CD4-positive, alpha-beta T cell treated with Interleukin-17A for 1 hour (primary cell): ENCODE data around the gene ATP8B4.
"Not testable (repeated sequence)": the region's sequence is repeated elsewhere in the genome, so short reads cannot be mapped to it uniquely, and the experiment has no call there.

Experiments used
- DNase-seq: peaks from one replicate; pipeline ENCODE4 v3.0.0-alpha.2; 2020

The ATP8B4 gene, protein sequence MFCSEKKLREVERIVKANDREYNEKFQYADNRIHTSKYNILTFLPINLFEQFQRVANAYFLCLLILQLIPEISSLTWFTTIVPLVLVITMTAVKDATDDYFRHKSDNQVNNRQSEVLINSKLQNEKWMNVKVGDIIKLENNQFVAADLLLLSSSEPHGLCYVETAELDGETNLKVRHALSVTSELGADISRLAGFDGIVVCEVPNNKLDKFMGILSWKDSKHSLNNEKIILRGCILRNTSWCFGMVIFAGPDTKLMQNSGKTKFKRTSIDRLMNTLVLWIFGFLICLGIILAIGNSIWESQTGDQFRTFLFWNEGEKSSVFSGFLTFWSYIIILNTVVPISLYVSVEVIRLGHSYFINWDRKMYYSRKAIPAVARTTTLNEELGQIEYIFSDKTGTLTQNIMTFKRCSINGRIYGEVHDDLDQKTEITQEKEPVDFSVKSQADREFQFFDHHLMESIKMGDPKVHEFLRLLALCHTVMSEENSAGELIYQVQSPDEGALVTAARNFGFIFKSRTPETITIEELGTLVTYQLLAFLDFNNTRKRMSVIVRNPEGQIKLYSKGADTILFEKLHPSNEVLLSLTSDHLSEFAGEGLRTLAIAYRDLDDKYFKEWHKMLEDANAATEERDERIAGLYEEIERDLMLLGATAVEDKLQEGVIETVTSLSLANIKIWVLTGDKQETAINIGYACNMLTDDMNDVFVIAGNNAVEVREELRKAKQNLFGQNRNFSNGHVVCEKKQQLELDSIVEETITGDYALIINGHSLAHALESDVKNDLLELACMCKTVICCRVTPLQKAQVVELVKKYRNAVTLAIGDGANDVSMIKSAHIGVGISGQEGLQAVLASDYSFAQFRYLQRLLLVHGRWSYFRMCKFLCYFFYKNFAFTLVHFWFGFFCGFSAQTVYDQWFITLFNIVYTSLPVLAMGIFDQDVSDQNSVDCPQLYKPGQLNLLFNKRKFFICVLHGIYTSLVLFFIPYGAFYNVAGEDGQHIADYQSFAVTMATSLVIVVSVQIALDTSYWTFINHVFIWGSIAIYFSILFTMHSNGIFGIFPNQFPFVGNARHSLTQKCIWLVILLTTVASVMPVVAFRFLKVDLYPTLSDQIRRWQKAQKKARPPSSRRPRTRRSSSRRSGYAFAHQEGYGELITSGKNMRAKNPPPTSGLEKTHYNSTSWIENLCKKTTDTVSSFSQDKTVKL

DNA sequence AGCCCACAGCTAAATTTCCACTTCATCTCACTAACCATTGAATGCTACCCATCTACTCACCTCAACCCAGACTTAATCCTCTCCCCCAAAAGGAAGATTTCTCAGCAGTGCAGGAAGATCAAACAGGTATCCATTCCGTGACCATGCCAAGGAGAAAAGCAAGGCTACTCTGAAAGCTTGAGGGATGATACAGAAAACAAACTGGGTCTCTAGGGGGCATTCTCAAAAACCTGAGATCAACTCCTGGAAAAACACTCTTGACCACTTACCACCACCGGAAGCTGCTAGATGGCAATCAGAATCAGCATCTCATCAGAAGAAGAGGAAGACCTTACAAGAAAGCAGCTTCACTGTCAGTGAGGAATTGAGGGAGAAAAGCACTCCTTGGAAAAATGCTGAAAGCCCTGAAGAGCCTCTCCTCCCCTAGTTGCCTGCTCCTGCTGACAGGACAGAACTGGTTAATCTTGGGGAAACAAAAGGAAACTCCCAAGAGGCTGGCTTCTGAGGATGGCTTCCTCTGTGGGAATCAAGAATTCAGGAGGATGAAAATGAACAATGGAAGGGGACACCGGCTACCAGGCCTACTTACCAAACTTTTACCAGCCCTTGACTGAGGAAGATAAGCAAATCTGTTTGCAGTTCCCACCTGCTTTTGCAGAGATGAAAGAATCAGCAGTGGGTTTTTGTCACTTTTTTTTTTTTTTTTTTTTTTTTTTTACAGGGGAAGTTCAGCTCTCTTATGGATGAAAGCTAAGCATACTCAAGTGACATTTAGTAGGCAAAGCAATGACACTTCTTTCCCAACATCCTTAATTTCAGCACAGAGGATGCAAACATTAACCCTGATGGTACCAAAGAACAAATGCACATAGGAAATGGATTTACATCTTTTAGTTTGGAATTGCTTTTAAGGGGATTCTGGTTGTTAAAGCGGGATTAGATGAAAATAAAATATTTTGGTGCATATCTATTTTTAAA, at the start of gene ATP8B4:
ATP8B4 (minus strand) TSS at position 171 of the 978 bp plus-strand sequence. CDS start 12,267 bp downstream, outside the sequence.
- no peak for DNase-seq

GRCh38 chr15:50168379-50168778, 49.3 kb upstream of the ATP8B4 start:
- no peak for DNase-seq

- DNase-seq: no peak
These were observed 48.1 kb upstream of the ATP8B4 start for GRCh38 chr15:50167110-50167509.

GRCh38 chr15:50166216-50166615, 47.2 kb upstream of the ATP8B4 start:
- DNase-seq: no peak

DNA sequence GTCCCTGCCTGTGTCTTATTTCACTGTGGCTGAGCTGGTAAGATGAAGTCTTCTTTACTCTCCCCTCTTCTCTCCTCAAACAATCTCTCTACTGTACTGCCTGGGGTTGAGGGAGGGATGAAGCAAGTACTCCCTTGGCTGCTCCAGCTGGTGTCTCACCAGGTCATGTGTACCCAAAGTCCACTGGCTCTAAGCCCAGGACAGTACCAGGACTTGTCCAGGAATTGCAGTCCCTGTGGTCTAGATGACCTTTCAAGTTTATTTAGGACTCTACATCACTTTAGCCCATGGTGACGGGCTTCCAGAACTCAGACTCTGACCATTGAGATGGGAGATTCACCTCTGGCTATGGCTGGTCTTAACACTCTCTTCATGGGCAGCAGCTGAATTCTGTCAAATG, 45.4 kb upstream of the ATP8B4 start:
- DNase-seq: no peak

DNA sequence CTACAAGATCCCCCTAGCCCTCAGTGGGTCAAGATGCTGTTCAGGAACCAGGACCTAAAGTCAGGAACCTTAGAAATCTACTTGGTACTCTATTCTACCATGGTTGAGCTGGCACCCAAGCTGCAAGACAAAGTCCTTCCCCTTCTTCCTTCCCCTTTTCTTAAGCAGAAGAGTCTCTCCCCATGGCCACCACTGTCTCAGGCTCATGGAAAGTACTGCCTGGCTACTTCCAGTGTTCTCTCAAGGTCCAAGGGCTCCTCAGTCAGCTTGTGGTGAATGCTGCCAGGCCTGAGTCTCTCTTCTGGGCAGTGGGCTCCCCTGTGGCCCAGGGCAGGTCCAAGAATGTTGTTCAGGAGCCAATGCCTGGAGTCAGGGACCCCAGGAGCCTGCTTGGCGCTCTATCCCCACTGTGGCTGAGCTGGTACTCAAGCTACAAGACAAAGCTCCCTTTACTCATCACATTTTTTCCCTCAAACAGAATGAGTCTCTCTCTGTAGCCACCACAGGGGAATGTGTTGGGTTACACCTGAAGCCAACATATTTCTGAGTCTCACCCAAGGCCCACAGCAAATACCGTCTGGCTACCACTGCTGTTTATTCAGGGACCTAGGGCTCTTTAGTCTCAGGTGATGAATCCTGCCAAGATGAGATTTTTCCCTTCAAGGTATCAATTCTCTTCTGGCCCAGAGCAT, 44.8 kb upstream of the ATP8B4 start:
- no peak for DNase-seq

- DNase-seq: no peak
These were observed 44.1 kb upstream of the ATP8B4 start for GRCh38 chr15:50162969-50163718.

DNA sequence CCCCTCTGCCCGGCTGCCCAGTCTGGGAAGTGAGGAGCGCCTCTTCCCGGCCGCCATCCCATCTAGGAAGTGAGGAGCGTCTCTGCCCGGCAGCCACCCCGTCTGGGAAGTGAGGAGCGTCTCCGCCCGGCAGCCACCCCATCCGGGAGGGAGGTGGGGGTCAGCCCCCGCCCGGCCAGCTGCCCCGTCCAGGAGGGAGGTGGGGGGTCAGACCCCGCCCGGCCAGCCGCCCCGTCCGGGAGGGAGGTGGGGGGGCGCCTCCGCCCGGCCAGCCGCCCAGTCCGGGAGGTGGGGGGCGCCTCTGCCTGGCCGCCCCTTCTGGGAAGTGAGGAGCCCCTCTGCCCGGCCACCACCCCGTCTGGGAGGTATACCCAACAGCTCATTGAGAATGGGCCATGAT, 39.2 kb upstream of the ATP8B4 start:
- DNase-seq: not testable (repeated sequence)

DNA sequence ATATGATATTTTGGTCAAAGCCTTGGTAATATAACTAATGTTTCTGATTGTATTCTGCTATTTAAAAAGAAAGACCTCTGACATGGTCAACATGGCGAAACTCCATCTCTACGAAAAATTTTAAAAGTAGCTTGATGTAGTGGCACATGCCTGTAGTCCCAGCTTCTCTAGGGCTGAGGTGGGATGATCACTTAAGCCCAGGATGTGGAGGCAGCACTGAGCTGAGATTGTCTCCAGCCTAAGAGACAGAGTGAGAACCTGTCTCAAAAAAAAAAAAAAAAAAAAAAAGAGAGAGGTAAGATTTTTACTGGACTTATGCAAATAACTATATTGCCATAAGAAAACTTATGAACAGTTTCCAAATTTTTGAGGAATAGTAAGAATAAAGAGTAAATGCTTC, 32.4 kb upstream of the ATP8B4 start:
- DNase-seq: no peak

DNA sequence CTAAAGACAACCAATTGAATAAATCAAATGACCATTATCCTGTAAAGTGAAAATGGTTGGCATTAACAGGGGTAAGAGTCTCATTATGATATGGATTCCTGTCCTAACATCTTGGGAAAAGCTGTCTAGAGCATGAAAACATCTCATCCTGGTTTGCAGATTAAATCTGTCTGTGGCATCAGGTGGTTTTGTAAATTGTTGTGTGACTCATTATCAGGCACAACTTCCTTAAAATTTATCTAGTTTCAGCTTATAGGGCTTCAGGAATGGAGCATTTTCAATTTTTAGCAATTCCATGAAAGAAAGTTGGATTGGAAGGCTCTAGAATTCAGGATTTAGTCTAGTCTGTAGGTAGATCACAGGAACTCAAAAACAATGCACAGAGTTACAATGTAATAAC, 31.8 kb upstream of the ATP8B4 start:
- no peak for DNase-seq

DNA sequence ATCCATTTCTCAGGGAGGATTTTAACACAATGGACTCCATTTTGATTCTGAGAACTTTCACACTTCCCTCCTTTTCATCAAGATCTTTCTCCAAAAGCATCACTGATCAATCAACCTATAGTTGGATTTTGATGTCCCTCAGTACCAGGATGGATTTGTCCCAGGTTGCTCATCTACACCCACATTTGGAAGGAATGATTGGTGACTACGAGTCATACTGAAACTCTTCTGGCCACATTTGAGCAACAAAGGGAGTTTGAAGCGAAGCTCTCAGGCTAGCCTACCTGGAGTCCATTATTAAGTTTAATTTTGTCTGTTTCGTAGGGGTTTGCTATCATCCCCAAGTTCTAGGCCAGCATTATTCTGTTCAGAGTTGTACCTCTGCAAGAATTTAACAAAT, 31.3 kb upstream of the ATP8B4 start:
- no peak for DNase-seq

DNA sequence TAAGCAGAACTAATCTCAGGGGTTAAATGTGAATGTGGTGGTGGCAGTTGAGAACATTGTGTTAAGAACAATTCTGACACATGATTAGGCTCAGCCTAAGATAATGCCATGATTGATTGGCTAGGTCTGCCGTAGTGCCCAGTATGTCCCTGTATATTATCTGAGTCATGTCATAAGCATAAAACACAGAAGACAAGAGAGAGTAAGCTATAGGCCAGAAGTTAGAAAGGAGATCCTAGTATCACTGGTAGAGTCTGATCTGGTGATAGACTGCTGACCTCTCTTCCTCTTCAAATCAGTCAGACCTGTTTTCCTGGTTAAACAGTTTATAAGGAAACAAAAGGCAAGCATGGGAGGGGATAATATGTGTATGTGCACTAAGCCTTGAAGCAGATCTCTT, 30.1 kb upstream of the ATP8B4 start:
- DNase-seq: no peak

- DNase-seq: no peak
These were observed 29.4 kb upstream of the ATP8B4 start for GRCh38 chr15:50148362-50148963.

DNA sequence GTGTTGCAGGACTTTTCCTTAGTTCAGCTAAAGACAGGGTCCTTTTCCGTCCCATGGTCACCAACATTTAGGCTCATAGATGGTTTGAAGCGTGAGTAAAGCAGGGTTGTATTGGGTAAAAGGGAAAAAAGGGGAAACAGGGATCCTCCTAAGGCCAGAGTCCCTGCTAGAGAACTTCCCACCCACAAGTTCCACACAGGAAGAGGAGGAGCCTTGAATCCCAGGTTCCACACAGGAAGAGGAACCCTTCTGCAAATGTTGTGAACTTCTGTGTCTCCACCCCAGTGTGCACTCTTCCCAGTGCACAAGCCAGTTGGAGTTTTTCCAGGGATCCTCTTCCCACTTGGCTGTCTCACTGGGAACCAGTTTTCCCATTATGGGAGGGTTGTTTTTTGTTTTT, 27.6 kb upstream of the ATP8B4 start:
- DNase-seq: no peak

GRCh38 chr15:50145451-50145872, 26.4 kb upstream of the ATP8B4 start:
- peak; percentile 64 for DNase-seq

- DNase-seq: no peak
These were observed 25.5 kb upstream of the ATP8B4 start for GRCh38 chr15:50144341-50145120.

GRCh38 chr15:50143255-50143860, 24.3 kb upstream of the ATP8B4 start:
- no peak for DNase-seq

- DNase-seq: no peak
These were observed 22.8 kb upstream of the ATP8B4 start for GRCh38 chr15:50141856-50142255.

DNA sequence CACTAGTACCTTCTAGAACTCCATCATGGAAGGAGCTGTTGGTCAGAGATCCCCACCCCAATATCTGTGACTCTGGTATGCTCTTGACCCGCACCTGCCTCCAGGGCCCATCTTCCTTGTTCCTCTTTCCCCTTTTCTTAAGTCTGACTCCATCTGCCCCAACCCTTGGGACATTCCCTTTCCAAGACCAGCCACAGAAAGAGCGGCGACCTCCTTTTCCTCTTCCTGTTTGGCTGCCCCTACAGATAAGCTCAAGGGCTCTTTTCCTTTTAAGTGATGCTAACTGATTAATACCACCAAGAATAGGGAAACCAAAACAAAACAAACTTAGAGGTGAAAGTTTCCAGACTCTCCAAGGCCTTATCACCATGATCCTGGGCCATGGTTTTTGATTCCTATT, 21.9 kb upstream of the ATP8B4 start:
- no peak for DNase-seq
